Measurements from ENCODE around the gene CHRNB4. TPM values are rescaled to one million over a fixed set of nuclear protein-coding genes. Genes with fewer than 3 reads are reported as not detected.

The CHRNB4 gene
- total RNA-seq, 1 experiment from 2014 or later, result 1.3 TPM

GRCh38 chr15:78629031-78629715 lies 11.8 kb downstream of the CHRNB4 start:
- Mint-ChIP-seq H3K4me3 (ENCODE audit: unreplicated experiment) (no peak overlapping the region), H3K36me3 (ENCODE audit: insufficient read depth, unreplicated experiment) (no peaks in the 10 kb centered on the region), H3K4me1 (ENCODE audit: low read depth, unreplicated experiment) (peaks cover 5% of the 10 kb centered on the region), H3K27ac (ENCODE audit: unreplicated experiment) (no peak overlapping the region), H3K27me3 (ENCODE audit: insufficient read depth, unreplicated experiment) (peaks cover 23% of the 10 kb centered on the region), H3K9me3 (ENCODE audit: unreplicated experiment) (peaks cover 20% of the 10 kb centered on the region)
- ChIA-PET POLR2A (no interaction called here), CTCF (no interaction called here)
- intact Hi-C loops (cut with micrococcal nuclease; ENCODE audit: unreplicated experiment), result no loop called here
- no peak for TF ChIP-seq CTCF (IDR thresholded peaks at IDR 0.05; ENCODE audit: insufficient read depth in 1 of 2, low read depth in 1 of 2, low read length in 1 of 2, severe bottlenecking in 1 of 2, unreplicated experiment in 1 of 2)
- no peak for DNase-seq
- Histone ChIP-seq H3K4me1 (no peaks in the 10 kb centered on the region), H3K4me3 (ENCODE audit: low read depth, low read length) (no peak overlapping the region), H3K27me3 (replicated peaks; ENCODE audit: control insufficient read depth, insufficient read depth, low read length) (no peaks in the 10 kb centered on the region; the same call in none of the 2 replicates), H3K36me3 (ENCODE audit: control insufficient read depth, insufficient read depth, low read length) (no peaks in the 10 kb centered on the region), H3K9me3 (no peaks in the 10 kb centered on the region)
- BruUV-seq (replicated peaks), result no TSS peak

GRCh38 chr15:78628227-78628626 lies 12.8 kb downstream of the CHRNB4 start:
- POLR2A ChIA-PET, result no interaction called here
- Mint-ChIP-seq H3K36me3 (ENCODE audit: insufficient read depth, unreplicated experiment) (no peaks in the 10 kb centered on the region), H3K4me3 (ENCODE audit: unreplicated experiment) (no peak overlapping the region), H3K27ac (ENCODE audit: unreplicated experiment) (no peak overlapping the region), H3K27me3 (ENCODE audit: insufficient read depth, unreplicated experiment) (peaks cover 25% of the 10 kb centered on the region), H3K9me3 (ENCODE audit: unreplicated experiment) (peaks cover 16% of the 10 kb centered on the region), H3K4me1 (ENCODE audit: low read depth, unreplicated experiment) (peaks cover 5% of the 10 kb centered on the region)
- Histone ChIP-seq H3K4me3 (ENCODE audit: low read depth, low read length) (no peak overlapping the region), H3K4me1 (no peaks in the 10 kb centered on the region), H3K27me3 (replicated peaks; ENCODE audit: control insufficient read depth, insufficient read depth, low read length) (no peaks in the 10 kb centered on the region; the same call in none of the 2 replicates), H3K36me3 (ENCODE audit: control insufficient read depth, insufficient read depth, low read length) (no peaks in the 10 kb centered on the region), H3K9me3 (no peaks in the 10 kb centered on the region)
- TF ChIP-seq CTCF (IDR thresholded peaks at IDR 0.05; ENCODE audit: insufficient read depth in 1 of 2, low read depth in 1 of 2, low read length in 1 of 2, severe bottlenecking in 1 of 2, unreplicated experiment in 1 of 2), result no peak
- no peak for DNase-seq
- no TSS peak for BruUV-seq (replicated peaks)
- CTCF ChIA-PET, result no interaction called here
- intact Hi-C loops (cut with micrococcal nuclease; ENCODE audit: unreplicated experiment), result no loop called here

GRCh38 chr15:78627348-78627747 lies 13.7 kb downstream of the CHRNB4 start:
- Mint-ChIP-seq H3K27ac (ENCODE audit: unreplicated experiment) (no peak overlapping the region), H3K4me1 (ENCODE audit: low read depth, unreplicated experiment) (no peaks in the 10 kb centered on the region), H3K36me3 (ENCODE audit: insufficient read depth, unreplicated experiment) (no peaks in the 10 kb centered on the region), H3K9me3 (ENCODE audit: unreplicated experiment) (peaks cover 7% of the 10 kb centered on the region), H3K27me3 (ENCODE audit: insufficient read depth, unreplicated experiment) (peaks cover 20% of the 10 kb centered on the region), H3K4me3 (ENCODE audit: unreplicated experiment) (no peak overlapping the region)
- TF ChIP-seq CTCF (IDR thresholded peaks at IDR 0.05; ENCODE audit: insufficient read depth in 1 of 2, low read depth in 1 of 2, low read length in 1 of 2, severe bottlenecking in 1 of 2, unreplicated experiment in 1 of 2), result no peak
- DNase-seq, result no peak
- H3K27me3 ChIP-seq (replicated peaks; ENCODE audit: control insufficient read depth, insufficient read depth, low read length), result no peaks in the 10 kb centered on the region; the same call in none of the 2 replicates
- ChIA-PET POLR2A (no interaction called here), CTCF (no interaction called here)
- no TSS peak for BruUV-seq (replicated peaks)
- H3K9me3 ChIP-seq, result no peaks in the 10 kb centered on the region
- H3K36me3 ChIP-seq (ENCODE audit: control insufficient read depth, insufficient read depth, low read length), result no peaks in the 10 kb centered on the region
- intact Hi-C loops (cut with micrococcal nuclease; ENCODE audit: unreplicated experiment), result no loop called here
- no peaks in the 10 kb centered on the region for H3K4me1 ChIP-seq
- no peak overlapping the region for H3K4me3 ChIP-seq (ENCODE audit: low read depth, low read length)
